Transverse colon (tissue), 4 donors: Measurements from ENCODE around the gene BFAR. TPM values are rescaled to one million over a fixed set of nuclear protein-coding genes. Genes with fewer than 3 reads are reported as not detected.

Experiments
- DNase-seq: peaks from one replicate; pipeline ENCODE4 v3.0.0-alpha.2; 2019
- H3K27ac ChIP-seq, 4 donors: fragments of 200-600 bp; sonication (generic); 2 replicates each; pipeline ENCODE4 v1.5.1; 2016 to 2018; ENCODE audit warnings: inconsistent platforms in 4 of 4
- H3K27me3 ChIP-seq: fragments of 200-600 bp; sonication (generic); 2 replicates; pipeline ENCODE4 v1.5.1; 2017; ENCODE audit warnings: inconsistent platforms
- H3K36me3 ChIP-seq, 4 donors: fragments of 200-600 bp; sonication (generic); 2 replicates each; pipeline ENCODE4 v1.5.1; 2017 to 2019; ENCODE audit warnings: inconsistent platforms in 4 of 4
- H3K4me1 ChIP-seq, 4 donors: fragments of 200-600 bp; sonication (generic); 2 replicates each; pipeline ENCODE4 v1.5.1; 2017 to 2020; ENCODE audit warnings: inconsistent platforms in 4 of 4
- H3K4me3 ChIP-seq, 4 donors: fragments of 200-600 bp; sonication (generic); 1 replicate in 1 of 4; 2 replicates in 3 of 4; pipeline versions ENCODE4 v1.5.1 to v1.6.1; 2017 to 2019; ENCODE audit warnings: inconsistent platforms in 4 of 4
- H3K9me3 ChIP-seq, 2 donors: fragments of 200-600 bp; sonication (generic); 2 replicates each; pipeline ENCODE4 v1.5.1; 2017 to 2019; ENCODE audit warnings: inconsistent platforms in 2 of 2
- CTCF ChIP-seq, 5 experiments: fragments of 200-600 bp in 3 of 5; fragments of 450-650 bp in 2 of 5; sonication (generic) in 3 of 5; IDR thresholded peaks; 1 replicate in 2 of 5; 2 replicates in 3 of 5; pipeline ENCODE4 v1.5.1; 2016 to 2017; ENCODE audit warnings: antibody characterized with exemption in 5 of 5, inconsistent platforms in 3 of 5, mild to moderate bottlenecking in 2 of 5, moderate library complexity in 1 of 5
- EP300 ChIP-seq: sonication (generic); formaldehyde crosslinking; IDR thresholded peaks from one replicate; pipeline ENCODE4 v1.6.1; 2017; ENCODE audit warnings: antibody characterized with exemption, low read depth
- POLR2A ChIP-seq: fragments of 450-650 bp; IDR thresholded peaks from one replicate; pipeline ENCODE4 v1.6.1; 2016; ENCODE audit warnings: antibody characterized with exemption, mild to moderate bottlenecking, moderate library complexity
- POLR2AphosphoS5 ChIP-seq, 3 donors: sonication (generic); formaldehyde crosslinking; IDR thresholded peaks; one replicate each; pipeline ENCODE4 v1.6.1; 2016; ENCODE audit warnings: antibody characterized with exemption in 3 of 3
- WGBS, 2 donors: methylation state at CpG; one replicate each; pipeline ENCODE4 v1.1.5; 2018; ENCODE audit warnings: low coverage in 1 of 2; 5-methylcytosine and 5-hydroxymethylcytosine counted together
- in situ Hi-C, 4 donors: fragments of 200-750 bp; cut with MboI; loops; one replicate each; pipeline versions ENCODE4 v1.15.0 to v1.15.1; 2017; ENCODE audit warnings: low sequenced_read_pairs in 3 of 4, low pct_ligation_motif_present in 1 of 4, low pct_unique_long_range_greater_than_20kb in 1 of 4
- intact Hi-C: fragments of 100-400 bp; cut with DNase I; formaldehyde crosslinking; loops from one replicate; pipeline ENCODE4 v1.15.1; 2023; ENCODE audit warnings: low total_unique reads
- total RNA-seq, 4 donors: library from RNA; depleted of rRNA; stranded (reverse); fragments of >200 nt; gene quantifications; one replicate each; pipeline ENCODE4 v1.1.0, GENCODE V29; 2016

Gene BFAR
- total RNA-seq, 4 donors from 2014 or later: 42.2 to 72.7 (median 56.2) TPM

GRCh38 chr16:14602443-14602963, 30.2 kb upstream of the BFAR start:
- intact Hi-C loops: no loop called here
- H3K27me3 ChIP-seq: no peaks in the 10 kb centered on the region
- H3K4me1 ChIP-seq: no peaks in the 10 kb centered on the region
- in situ Hi-C loops: no loop called here
- H3K4me3 ChIP-seq: no peak overlapping the region
- no peak for DNase-seq
- 90% methylated on average over 6 of the region's 6 CpGs; no CpG with 5 or more reads in 1 of the 2 donors for WGBS, 2 donors
- no peaks in the 10 kb centered on the region for H3K9me3 ChIP-seq
- H3K27ac ChIP-seq: no peak overlapping the region
- TF ChIP-seq EP300: no peak
- no peak for TF ChIP-seq POLR2A
- no peak for TF ChIP-seq CTCF (IDR thresholded peaks at IDR 0.05)
- peaks cover 0 to 60% (median 24%) of the 10 kb centered on the region in 4 donors for H3K36me3 ChIP-seq

GRCh38 chr16:14606102-14606501, 26.6 kb upstream of the BFAR start:
- DNase-seq: no peak
- no peaks in the 10 kb centered on the region for H3K27me3 ChIP-seq
- no peak overlapping the region for H3K27ac ChIP-seq
- H3K36me3 ChIP-seq: peaks cover 0 to 70% (median 32%) of the 10 kb centered on the region in 4 donors
- in situ Hi-C loops (no loop called here), intact Hi-C loops (no loop called here)
- 86% methylated on average over 6 of the region's 6 CpGs; no CpG with 5 or more reads in 1 of the 2 donors for WGBS, 2 donors
- no peaks in the 10 kb centered on the region for H3K9me3 ChIP-seq
- H3K4me1 ChIP-seq: no peaks in the 10 kb centered on the region
- no peak overlapping the region for H3K4me3 ChIP-seq
- TF ChIP-seq CTCF (IDR thresholded peaks at IDR 0.05) (no peak), EP300 (no peak), POLR2A (no peak), POLR2AphosphoS5 (IDR thresholded peaks at IDR 0.05) (no peak)

GRCh38 chr16:14608111-14608566, 24.6 kb upstream of the BFAR start:
- WGBS, 2 donors: 80 to 85% methylated on average over 3 to 4 of the region's 4 CpGs
- Histone ChIP-seq H3K27ac (no peak overlapping the region), H3K27me3 (no peaks in the 10 kb centered on the region), H3K4me3 (no peak overlapping the region), H3K4me1 (no peaks in the 10 kb centered on the region), H3K9me3 (no peaks in the 10 kb centered on the region), H3K36me3 (peaks cover 0 to 71% (median 32%) of the 10 kb centered on the region in 4 donors)
- DNase-seq: no peak
- intact Hi-C loops: no loop called here
- in situ Hi-C loops: no loop called here
- no peak for TF ChIP-seq POLR2A
- no peak for TF ChIP-seq EP300
- no peak for TF ChIP-seq POLR2AphosphoS5 (IDR thresholded peaks at IDR 0.05)
- TF ChIP-seq CTCF (IDR thresholded peaks at IDR 0.05): no peak

GRCh38 chr16:14608604-14609003, 24.1 kb upstream of the BFAR start:
- in situ Hi-C loops: no loop called here
- no peak overlapping the region for H3K4me3 ChIP-seq
- H3K9me3 ChIP-seq: no peaks in the 10 kb centered on the region
- peaks cover 0 to 66% (median 31%) of the 10 kb centered on the region in 4 donors for H3K36me3 ChIP-seq
- WGBS, 2 donors: 89 to 90% methylated on average over 6 of the region's 6 CpGs
- no peaks in the 10 kb centered on the region for H3K27me3 ChIP-seq
- intact Hi-C loops: no loop called here
- no peak for DNase-seq
- no peaks in the 10 kb centered on the region for H3K4me1 ChIP-seq
- H3K27ac ChIP-seq: no peak overlapping the region
- no peak for TF ChIP-seq CTCF (IDR thresholded peaks at IDR 0.05)
- no peak for TF ChIP-seq POLR2A
- TF ChIP-seq POLR2AphosphoS5 (IDR thresholded peaks at IDR 0.05): no peak
- TF ChIP-seq EP300: no peak
